ENCODE data around the gene ITIH1.

The ITIH1 gene

GRCh38 chr3:52790741-52791140 is 13.3 kb downstream of the ITIH1 start:
- no peak for DNase-seq

- DNase-seq = no peak
Observed at GRCh38 chr3:52791366-52791765, 14.0 kb downstream of the ITIH1 start.

GRCh38 chr3:52791928-52792327 is 14.5 kb downstream of the ITIH1 start:
- DNase-seq = no peak

GRCh38 chr3:52792413-52792812 is 15.0 kb downstream of the ITIH1 start:
- DNase-seq = no peak

- DNase-seq = no peak
Observed at GRCh38 chr3:52792961-52793695, 15.7 kb downstream of the ITIH1 start.

- DNase-seq = no peak
Observed at GRCh38 chr3:52793702-52794611, 16.6 kb downstream of the ITIH1 start.

- DNase-seq = no peak
Observed at GRCh38 chr3:52794612-52795099, 17.3 kb downstream of the ITIH1 start, which contains the start of gene ITIH3. Gene ITIH3 (plus strand): TSS chr3:52794796. CDS start chr3:52794804, 8 bp downstream.

GRCh38 chr3:52795298-52795900 is 18.0 kb downstream of the ITIH1 start:
- DNase-seq = no peak

- DNase-seq = no peak
Observed at GRCh38 chr3:52796411-52796810, 19.0 kb downstream of the ITIH1 start.

GRCh38 chr3:52798376-52798977 is 21.1 kb downstream of the ITIH1 start:
- DNase-seq = no peak

- DNase-seq = no peak
Observed at GRCh38 chr3:52798978-52799476, 21.6 kb downstream of the ITIH1 start.

GRCh38 chr3:52800079-52800478 is 22.7 kb downstream of the ITIH1 start:
- no peak for DNase-seq

GRCh38 chr3:52801839-52802238 is 24.4 kb downstream of the ITIH1 start:
- no peak for DNase-seq

GRCh38 chr3:52805270-52806039 is 28.1 kb downstream of the ITIH1 start:
- no peak for DNase-seq

- DNase-seq = no peak
Observed at GRCh38 chr3:52809149-52809548, 31.8 kb downstream of the ITIH1 start.

- DNase-seq = no peak
Observed at GRCh38 chr3:52809662-52810377, 32.4 kb downstream of the ITIH1 start.

GRCh38 chr3:52810923-52811322 is 33.5 kb downstream of the ITIH1 start:
- no peak for DNase-seq

- no peak for DNase-seq
Observed at GRCh38 chr3:52811452-52812011, 34.1 kb downstream of the ITIH1 start.

- DNase-seq = no peak
Observed at GRCh38 chr3:52813810-52814209, 36.4 kb downstream of the ITIH1 start.

GRCh38 chr3:52816199-52816598 is 38.8 kb downstream of the ITIH1 start:
- DNase-seq = no peak

- no peak for DNase-seq
Observed at GRCh38 chr3:52816654-52817053, 39.3 kb downstream of the ITIH1 start.

All from activated effector memory CD4-positive, alpha-beta T cell treated with anti-CD3 and anti-CD28 coated beads, Interleukin-2, amount 50 U/mL, for 16 hours (primary cell).